ENCODE data around the gene LRRC8A. TPM values are rescaled to one million over a fixed set of nuclear protein-coding genes. Genes with fewer than 3 reads are reported as not detected.
"Not testable (repeated sequence)": the region's sequence is repeated elsewhere in the genome, so short reads cannot be mapped to it uniquely, and the experiment has no call there.

Gene LRRC8A
- total RNA-seq, 1 donor from 2014 or later, result 38.2 TPM

DNA sequence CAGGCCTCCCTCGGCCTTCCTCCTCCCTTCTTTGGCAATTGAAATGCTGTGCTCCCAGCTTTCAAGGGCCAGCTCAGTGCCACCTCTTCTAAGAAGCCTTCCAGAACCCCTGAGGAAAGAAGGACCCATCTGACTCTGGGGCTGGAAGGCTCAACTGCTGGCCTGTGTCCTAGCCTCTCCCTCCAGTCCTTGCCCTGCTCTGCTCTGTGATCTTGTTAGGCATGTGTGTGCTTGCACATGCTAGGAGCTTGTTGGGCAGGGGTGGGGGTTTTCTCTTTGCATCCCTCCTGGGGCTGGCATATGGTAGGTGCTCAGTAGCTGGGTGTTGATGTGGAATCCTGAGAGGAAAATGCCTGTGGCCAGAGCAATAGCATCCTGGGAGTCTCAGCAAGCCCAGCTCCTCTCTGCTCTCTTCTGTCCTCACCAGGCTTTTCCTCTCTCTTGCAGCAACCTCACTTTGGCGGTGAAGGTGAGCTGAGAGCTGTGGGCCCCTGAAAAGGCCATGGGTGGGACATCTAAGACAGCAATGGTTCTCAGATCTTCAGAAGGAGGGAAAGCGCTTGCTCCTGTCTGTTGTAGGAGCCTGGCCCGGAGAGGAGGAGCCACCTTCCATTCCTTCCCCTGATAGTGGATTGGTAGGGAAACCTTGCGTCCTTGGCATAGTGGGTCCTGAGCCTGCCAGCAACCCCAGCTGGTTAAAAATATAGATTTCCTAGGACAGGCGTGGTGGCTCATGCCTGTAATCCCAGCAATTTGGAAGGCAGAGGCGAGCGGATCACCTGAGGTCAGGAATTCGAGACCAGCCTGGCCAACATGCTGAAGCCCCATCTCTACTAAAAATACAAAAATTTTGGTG lies 55.6 kb downstream of the LRRC8A start:
- H3K27ac Mint-ChIP-seq, result no peak overlapping the region
- TF ChIP-seq, protein P1, sequence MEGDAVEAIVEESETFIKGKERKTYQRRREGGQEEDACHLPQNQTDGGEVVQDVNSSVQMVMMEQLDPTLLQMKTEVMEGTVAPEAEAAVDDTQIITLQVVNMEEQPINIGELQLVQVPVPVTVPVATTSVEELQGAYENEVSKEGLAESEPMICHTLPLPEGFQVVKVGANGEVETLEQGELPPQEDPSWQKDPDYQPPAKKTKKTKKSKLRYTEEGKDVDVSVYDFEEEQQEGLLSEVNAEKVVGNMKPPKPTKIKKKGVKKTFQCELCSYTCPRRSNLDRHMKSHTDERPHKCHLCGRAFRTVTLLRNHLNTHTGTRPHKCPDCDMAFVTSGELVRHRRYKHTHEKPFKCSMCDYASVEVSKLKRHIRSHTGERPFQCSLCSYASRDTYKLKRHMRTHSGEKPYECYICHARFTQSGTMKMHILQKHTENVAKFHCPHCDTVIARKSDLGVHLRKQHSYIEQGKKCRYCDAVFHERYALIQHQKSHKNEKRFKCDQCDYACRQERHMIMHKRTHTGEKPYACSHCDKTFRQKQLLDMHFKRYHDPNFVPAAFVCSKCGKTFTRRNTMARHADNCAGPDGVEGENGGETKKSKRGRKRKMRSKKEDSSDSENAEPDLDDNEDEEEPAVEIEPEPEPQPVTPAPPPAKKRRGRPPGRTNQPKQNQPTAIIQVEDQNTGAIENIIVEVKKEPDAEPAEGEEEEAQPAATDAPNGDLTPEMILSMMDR (conservative IDR thresholded peaks at IDR 0.05), result no peak
- H3K4me1 Mint-ChIP-seq (ENCODE audit: unreplicated experiment), result peaks cover 6% of the 10 kb centered on the region

GRCh38 chr9:128940271-128940921 lies 58.5 kb downstream of the LRRC8A start:
- H3K4me1 Mint-ChIP-seq (ENCODE audit: unreplicated experiment), result peaks cover 6% of the 10 kb centered on the region
- no peak overlapping the region for H3K27ac Mint-ChIP-seq
- H3K9me3 Mint-ChIP-seq, result no peaks in the 10 kb centered on the region
- H3K27me3 Mint-ChIP-seq, result no peaks in the 10 kb centered on the region
- no peak for DNase-seq (ENCODE audit: extremely low spot score, unreplicated experiment)
- no peaks in the 10 kb centered on the region for H3K36me3 Mint-ChIP-seq
- H3K4me3 Mint-ChIP-seq, result no peak overlapping the region
- TF ChIP-seq, protein P1 (conservative IDR thresholded peaks at IDR 0.05), result no peak

More for the DNA sequence above, 55.6 kb downstream of the LRRC8A start:
- Mint-ChIP-seq H3K9me3 (no peaks in the 10 kb centered on the region), H3K4me3 (no peak overlapping the region), H3K27me3 (no peaks in the 10 kb centered on the region), H3K36me3 (no peaks in the 10 kb centered on the region)
- no peak for DNase-seq (ENCODE audit: extremely low spot score, unreplicated experiment)

GRCh38 chr9:128940946-128941755 lies 59.2 kb downstream of the LRRC8A start:
- H3K4me1 Mint-ChIP-seq (ENCODE audit: unreplicated experiment), result peaks cover 13% of the 10 kb centered on the region
- no peaks in the 10 kb centered on the region for H3K9me3 Mint-ChIP-seq
- no peak for DNase-seq (ENCODE audit: extremely low spot score, unreplicated experiment)
- H3K36me3 Mint-ChIP-seq, result peaks cover 7% of the 10 kb centered on the region
- H3K4me3 Mint-ChIP-seq, result no peak overlapping the region
- H3K27ac Mint-ChIP-seq, result no peak overlapping the region
- H3K27me3 Mint-ChIP-seq, result no peaks in the 10 kb centered on the region
- TF ChIP-seq, protein P1 (conservative IDR thresholded peaks at IDR 0.05), result no peak

GRCh38 chr9:128943832-128944620 lies 62.1 kb downstream of the LRRC8A start:
- TF ChIP-seq, protein P1 (conservative IDR thresholded peaks at IDR 0.05), result no peak
- Mint-ChIP-seq H3K36me3 (peaks cover 13% of the 10 kb centered on the region), H3K4me3 (no peak overlapping the region), H3K9me3 (no peaks in the 10 kb centered on the region), H3K4me1 (ENCODE audit: unreplicated experiment) (peaks cover 24% of the 10 kb centered on the region), H3K27ac (no peak overlapping the region), H3K27me3 (no peaks in the 10 kb centered on the region)
- DNase-seq (ENCODE audit: extremely low spot score, unreplicated experiment), result no peak

DNA sequence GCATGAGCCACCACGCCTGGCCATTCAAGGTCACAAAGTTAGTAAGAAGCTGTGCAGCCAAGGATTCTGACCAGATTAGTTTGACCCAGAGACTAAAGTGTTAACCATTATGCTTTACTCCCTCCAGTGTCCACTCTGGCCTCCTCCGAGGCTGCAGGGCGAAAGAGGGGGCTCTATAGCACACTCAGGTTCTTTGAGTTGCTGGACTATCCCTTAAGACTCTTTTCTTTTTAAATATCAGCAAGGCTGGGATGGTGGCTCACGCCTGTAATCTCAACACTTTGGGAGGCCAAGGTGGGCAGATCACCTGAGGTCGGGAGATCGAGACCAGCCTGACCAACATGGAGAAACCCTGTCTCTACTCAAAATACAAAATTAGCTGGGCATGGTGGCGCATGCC lies 63.0 kb downstream of the LRRC8A start:
- Mint-ChIP-seq H3K4me1 (ENCODE audit: unreplicated experiment) (peaks cover 24% of the 10 kb centered on the region), H3K36me3 (peaks cover 13% of the 10 kb centered on the region)
- not testable (repeated sequence) for DNase-seq (ENCODE audit: extremely low spot score, unreplicated experiment); H3K27me3 Mint-ChIP-seq; H3K9me3 Mint-ChIP-seq; H3K27ac Mint-ChIP-seq; H3K4me3 Mint-ChIP-seq
